Right lung (tissue), 5 donors: ENCODE measurements around the gene HNF4A. TPM values are rescaled to one million over a fixed set of nuclear protein-coding genes. Genes with fewer than 3 reads are reported as not detected.

Experiments used
- DNase-seq, 2 donors: peaks; one replicate each; pipeline ENCODE4 v3.0.0-alpha.2; 2013
- polyA plus RNA-seq, 5 donors: library from polyadenylated mRNA; unstranded; fragments of 120-200 nt; gene quantifications; one replicate each; pipeline versions ENCODE4 v1.2.1 to v1.2.3, GENCODE V29; 2013; ENCODE audit warnings: inconsistent platforms in 1 of 5, low replicate concordance in 1 of 5; ENCODE audit not compliant: insufficient read length in 5 of 5, insufficient read depth in 1 of 5

HNF4A gene
- polyA plus RNA-seq, 5 donors, result 0.78 to 1.2 (median 0.87) TPM

GRCh38 chr20:44405785-44406571 is 50.5 kb downstream of the HNF4A start:
- DNase-seq, result no peak

DNA sequence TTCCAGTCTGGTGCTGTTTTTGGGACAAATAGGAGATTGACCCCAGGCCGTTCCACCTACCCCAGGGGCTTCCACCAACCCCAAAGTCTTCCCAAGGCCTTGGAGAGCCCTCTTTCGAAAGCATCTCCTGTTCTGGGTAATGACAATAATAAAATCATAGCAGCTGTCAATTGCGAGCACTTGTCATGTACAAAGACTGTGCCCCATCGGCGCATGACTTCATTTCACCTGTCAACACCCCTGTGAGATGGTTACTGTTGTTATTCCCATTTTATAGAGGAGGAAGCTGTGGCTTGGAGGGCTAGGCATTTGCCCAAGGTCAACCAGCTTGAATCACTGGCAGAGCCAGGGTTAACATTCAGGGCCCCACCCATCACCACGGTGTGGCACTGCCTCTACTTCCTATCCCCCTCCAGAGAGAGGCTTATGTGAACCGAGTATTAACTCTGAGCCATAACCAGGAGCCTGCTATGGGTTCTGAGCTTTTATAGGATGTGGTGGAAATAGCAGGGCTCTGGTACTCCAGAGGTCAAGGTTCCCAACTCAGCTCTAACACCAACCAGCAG is 51.2 kb downstream of the HNF4A start:
- no peak for DNase-seq

DNA sequence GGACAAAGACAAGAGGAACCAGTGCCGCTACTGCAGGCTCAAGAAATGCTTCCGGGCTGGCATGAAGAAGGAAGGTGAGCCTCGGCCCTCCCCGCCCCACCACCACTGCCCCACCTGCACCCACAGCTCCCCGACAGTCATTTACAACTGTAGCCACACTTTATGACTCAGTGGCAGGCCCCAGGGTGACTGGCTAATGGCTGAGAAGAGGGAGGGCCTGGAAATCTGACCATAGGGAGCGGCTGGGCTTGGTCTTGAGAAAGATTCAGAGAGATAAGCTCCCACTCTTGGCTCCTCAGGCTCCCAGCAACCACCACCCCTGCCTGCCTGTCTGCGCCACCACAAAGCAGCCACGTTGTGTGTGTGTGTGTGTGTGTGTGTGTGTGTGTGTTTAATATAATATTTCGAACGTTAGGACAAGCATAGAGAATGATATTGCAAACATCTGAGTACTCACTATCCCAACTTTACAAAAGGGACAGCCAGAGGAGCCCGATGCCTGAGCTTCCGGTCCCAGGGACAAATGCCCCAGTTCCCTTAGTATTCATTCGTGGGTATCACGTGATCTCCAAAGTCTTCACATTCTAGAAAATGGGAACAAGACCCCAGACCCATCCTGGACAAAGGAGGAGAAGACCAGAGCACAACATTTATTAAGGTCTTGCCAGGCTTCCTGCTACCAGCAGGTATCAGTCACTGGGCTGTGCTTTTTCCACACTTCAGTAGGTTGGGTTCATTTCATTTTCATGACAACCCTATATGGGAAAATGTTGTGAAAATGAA is 52.1 kb downstream of the HNF4A start:
- no peak for DNase-seq

- no peak for DNase-seq
These were observed 53.7 kb downstream of the HNF4A start for GRCh38 chr20:44409132-44409600.

- DNase-seq, result no peak
These were observed 55.1 kb downstream of the HNF4A start for GRCh38 chr20:44410583-44411019.

- DNase-seq, result no peak
These were observed 55.7 kb downstream of the HNF4A start for GRCh38 chr20:44411020-44411756.

- DNase-seq, result no peak
These were observed 56.4 kb downstream of the HNF4A start for GRCh38 chr20:44411757-44412401.

DNA sequence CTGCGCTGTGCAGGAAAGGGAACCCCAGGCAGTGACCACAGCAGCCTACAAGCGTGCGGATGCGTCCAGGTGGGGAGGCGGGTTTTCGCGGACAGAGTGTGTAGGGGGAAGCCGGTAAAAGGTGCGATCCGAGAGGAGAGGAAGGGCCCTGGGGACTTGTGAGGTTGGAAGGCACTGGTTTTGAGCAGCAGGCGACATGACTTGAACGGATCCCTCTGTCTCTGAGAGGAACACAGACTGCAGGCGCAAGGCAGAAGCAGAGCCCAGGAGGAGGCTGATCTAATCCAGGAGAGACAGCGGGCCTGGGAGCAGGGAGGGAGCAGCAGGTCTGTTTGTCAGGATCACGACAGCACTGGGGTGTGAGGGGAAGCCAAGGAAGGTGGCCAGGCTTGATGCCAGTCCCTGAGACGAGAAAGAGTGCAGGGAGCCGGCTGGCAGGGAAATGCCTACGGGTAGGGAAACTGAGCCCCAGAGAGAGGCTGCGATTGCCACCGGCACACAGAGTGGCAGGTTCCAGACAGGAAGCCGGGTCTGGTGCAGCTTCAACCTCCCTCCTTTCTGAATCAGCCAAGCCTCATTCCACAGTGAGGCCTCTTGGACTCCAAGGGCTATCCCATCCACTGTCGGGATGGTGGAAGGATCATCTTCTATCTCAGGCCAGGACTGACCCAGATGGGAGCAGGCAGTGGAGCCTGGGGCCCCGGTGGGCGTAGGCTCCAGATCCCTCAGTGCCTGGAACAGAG is 57.1 kb downstream of the HNF4A start:
- DNase-seq, result no peak

DNA sequence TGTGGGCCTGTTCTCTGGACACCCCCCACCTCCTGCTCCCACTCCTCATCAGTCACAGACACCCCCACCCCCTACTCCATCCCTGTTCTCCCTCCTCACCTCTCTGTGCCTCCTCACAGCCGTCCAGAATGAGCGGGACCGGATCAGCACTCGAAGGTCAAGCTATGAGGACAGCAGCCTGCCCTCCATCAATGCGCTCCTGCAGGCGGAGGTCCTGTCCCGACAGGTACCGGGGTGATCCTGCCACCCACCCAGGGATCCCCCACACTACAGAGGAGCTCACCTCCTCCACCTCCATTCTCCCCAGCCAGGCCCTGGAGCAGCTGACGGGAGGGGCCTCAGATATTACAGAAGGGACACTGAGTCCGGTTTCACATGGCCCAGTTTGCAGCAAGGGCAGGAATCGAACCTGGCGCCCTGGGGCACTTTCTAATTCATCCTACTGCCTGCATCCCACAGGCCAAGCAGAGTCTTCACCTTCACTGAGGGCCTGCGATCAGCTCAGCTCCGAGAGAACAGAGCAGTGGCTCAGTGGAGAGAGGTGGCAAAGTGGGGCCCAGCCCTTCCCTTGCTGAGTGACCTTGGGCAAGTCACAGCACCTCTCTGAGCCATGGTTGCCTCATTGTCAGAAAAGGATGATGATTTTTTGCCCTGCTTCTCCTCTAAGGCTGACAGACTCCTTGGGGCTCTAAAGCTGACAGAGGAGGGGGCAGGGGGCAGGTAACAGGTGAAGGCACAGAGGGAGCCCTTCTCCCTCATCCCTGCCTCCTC is 58.3 kb downstream of the HNF4A start:
- DNase-seq, result no peak

DNA sequence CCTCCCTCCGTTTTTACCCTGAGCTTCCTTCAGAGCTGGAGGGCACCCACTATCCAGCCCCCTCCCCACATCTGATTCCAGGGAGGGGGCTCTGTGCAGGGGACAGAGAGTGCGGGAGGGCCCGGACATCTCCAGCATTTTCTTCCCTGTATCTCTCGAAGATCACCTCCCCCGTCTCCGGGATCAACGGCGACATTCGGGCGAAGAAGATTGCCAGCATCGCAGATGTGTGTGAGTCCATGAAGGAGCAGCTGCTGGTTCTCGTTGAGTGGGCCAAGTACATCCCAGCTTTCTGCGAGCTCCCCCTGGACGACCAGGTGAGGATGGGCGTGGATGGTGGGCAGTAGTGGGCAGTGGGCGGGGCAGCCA is 58.8 kb downstream of the HNF4A start:
- no peak for DNase-seq

DNA sequence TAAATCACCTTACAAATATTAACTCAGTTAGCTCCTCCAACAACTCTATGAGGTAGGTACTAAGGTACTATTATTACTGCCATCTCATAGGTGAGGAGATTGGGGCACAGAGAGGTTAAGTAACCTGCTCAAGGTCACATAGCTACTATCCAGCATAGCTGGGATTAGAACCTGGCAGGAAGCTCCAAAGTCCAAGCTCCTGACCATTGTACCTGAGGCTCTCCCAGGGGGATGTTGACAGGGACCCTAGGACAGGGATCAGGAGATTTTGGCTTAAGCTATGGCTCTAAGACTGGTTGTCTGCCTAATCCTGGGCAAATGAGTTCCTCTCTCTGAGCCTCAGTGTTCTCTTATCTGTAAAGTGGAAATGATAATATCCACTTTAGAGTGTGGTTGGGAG is 59.3 kb downstream of the HNF4A start:
- DNase-seq, result no peak

DNA sequence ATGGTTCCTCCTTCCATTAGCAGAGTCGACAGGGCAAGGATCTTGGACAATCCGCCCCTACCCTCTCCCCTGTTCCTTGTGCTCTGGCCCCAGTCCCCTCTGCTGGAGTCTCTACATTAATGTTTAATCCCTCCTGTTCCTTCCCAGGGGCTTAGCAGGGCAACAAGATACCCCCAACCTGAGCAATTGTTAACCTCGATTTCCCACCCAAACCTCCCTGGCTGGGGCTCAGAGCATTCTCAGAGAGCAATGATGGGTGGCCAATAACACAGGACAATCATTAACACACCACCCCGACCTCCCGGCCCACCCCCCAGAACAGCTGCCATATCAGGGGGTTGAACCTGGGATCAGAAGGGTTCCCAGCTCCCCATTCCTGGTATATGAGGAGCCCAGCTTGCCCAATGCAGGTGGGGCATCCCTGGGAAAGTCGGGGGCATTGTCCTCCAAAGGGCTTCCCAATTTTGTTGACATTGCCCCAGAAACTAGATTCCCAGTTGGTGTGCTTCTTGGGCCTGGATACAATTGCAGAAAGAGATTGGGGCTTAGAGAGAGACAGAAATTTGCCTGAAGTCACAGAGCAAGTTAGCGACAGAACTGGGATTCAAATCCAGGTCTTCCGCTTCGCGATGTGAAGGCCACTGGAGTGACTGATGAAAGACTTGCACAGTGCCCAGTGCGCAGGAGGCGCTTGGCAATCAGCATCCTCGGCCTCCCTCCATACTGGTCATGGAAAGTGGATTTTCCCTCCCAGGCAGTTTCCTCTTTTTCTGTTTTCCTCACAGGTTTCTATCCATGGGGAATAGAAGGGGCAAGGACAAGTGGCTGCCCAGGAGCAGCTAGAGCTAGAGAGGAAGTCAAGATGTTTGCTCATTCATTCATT is 60.6 kb downstream of the HNF4A start:
- no peak for DNase-seq

- DNase-seq, result no peak
These were observed 62.8 kb downstream of the HNF4A start for GRCh38 chr20:44418069-44418905.

DNA sequence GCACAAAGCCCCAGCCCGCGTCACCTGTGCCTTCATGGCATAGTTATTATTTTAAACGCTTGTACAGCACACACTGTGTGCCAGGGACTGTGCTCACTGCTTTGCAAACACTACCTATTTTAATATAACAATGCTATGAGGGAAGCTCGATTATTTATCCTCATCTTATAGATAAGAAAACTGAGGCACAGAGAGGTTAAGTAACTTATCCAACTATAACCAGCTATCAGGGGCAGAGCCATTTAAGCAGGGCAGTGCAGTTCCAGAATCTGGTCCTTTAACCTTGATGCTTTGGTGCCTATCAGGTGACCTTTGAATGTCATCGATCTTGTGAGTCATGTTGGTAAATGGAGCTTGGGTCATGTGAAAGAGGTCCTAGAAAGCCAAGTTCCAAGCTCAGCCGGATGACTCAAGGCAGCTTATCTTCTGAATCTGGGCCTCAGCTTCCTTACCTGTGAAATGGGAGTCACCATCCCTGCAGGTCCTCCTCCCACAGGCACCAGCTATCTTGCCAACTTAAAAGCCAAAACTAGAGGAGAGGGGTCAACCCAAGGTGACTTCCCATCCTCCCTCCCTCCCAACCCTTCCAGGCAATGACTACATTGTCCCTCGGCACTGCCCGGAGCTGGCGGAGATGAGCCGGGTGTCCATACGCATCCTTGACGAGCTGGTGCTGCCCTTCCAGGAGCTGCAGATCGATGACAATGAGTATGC is 63.8 kb downstream of the HNF4A start:
- DNase-seq, result no peak

- no peak for DNase-seq
These were observed 65.0 kb downstream of the HNF4A start for GRCh38 chr20:44420497-44420896.

DNA sequence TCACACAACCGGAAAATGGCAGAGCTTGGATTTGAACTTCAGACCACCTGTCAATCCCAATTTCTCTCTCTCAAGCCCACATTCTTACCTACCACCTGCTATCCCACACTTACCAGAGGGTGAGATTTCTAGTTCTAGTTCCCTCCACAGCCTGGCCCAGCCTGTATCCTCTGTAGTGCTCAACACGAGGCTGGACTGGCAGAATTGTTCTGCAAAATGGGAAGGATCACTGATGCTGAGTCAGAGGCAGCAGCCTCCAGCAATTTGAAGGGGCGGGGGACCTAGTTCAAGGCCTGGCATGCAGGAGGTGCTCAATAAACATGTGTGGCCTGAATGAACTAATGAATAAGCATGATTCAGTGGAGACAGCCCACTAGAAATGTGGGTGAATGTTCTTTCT is 66.6 kb downstream of the HNF4A start:
- no peak for DNase-seq

- DNase-seq, result no peak
These were observed 68.0 kb downstream of the HNF4A start for GRCh38 chr20:44423480-44423879.
